GM19239 (cell line): ENCODE measurements around the gene TMED8.
"Not testable (repeated sequence)": the region's sequence is repeated elsewhere in the genome, so short reads cannot be mapped to it uniquely, and the experiment has no call there.

Experiments
- DNase-seq: peaks from one replicate; pipeline ENCODE4 v3.0.0; 2011; ENCODE audit warnings: low spot score; ENCODE audit not compliant: insufficient read length
- FAIRE-seq: peaks from 2 replicates; lab custom pipeline; 2011; peaks lifted over from hg19 to GRCh38; lab: Jason Lieb, UNC

TMED8 gene

GRCh38 chr14:77324289-77324688 lies 52.6 kb downstream of the TMED8 start:
- no peak for FAIRE-seq
- DNase-seq: no peak

DNA sequence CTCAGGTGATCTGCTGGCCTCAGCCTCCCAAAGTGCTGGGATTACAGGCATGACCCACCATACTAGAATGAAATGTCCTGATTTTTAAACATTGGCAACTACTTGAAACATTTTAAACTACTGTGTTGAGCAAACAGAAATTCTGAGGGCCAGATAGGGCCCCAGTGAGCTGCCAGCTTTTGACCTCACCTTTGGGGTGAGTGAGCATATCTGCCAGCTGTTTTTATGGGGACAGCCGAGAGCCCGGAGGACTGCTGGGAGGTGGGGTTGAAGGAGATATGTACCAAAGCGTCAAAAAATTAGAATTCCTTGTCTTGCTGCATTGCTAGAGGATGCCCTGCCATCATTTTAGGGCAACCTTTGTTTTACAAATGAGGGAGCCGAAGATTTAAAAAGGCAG lies 53.3 kb downstream of the TMED8 start:
- FAIRE-seq (no peak), DNase-seq (no peak)

- FAIRE-seq: no peak
- DNase-seq: no peak
Measured at GRCh38 chr14:77322951-77323350, 53.9 kb downstream of the TMED8 start.

DNA sequence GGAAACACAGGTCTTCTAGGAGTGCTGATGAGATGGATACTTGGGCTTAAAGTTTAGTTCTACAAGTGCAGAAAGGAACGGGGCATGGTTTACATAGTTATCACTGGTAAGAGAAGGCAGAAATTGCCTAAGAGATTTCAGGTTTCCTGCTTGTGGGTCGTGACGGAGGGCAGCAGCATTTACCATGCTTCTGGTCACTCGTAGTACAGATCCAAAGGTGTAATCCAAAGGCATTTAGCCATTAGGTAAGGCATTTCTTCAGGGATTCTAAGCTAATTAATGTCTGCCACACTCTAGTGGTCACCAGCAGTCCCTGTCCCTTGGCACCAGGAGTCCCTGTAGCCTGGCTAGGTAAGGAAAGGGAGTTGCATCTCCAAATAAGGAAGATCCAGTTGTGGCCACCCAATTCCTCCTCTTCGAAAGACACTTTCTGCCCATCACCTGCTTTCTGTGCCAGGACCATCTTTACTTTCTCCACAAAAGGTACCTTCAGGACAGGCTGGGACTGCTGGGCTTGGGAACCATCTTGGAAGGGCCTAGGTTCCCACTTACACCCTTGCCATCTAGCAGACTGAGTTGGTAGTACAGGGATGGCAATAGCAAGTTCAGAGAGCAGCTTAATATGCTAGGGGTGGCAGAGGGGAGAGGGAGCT lies 54.5 kb downstream of the TMED8 start:
- DNase-seq (no peak), FAIRE-seq (peak; percentile 37)

DNA sequence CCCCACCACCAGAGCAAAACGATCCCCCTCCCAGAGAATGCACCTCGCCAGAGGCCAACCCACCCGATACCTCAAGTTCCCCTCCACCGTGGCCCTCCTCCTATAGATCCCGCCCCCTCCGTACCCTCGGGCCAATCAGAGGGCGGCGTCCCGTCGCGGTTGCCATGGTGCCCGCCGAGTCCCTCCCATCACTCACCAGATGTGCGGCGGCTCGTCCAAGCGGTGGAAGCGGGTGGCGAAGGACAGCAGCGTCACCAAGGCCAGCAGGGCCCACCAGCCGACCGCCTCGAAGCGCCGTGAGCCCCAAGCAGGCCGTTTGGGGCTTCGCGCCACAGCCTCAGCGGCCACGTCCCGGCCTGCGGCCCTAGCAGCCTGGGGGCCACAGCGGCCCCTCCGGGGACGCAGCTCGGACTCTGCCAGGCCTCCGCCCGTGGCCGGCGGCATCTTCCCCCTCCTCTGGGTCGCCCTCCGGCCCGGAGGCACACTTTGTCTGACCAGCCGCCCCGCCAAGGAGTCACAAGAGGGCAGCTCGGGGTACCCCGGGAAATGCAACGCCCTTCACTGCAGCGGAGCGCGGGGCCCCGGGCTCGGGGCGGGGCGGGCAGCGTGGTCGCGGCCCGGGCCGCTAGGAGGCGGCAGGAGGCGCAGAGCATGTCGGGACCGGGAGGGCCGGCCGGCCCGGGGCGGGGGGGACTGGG lies 56.5 kb downstream of the TMED8 start, which contains the start of gene POMT2:
Gene POMT2, minus strand, starts transcription at position 646 of the 698 bp plus-strand sequence. Its CDS starts 202 bp downstream, at position 444.
- DNase-seq (peak; percentile 71), FAIRE-seq (peak; percentile 98)

DNA sequence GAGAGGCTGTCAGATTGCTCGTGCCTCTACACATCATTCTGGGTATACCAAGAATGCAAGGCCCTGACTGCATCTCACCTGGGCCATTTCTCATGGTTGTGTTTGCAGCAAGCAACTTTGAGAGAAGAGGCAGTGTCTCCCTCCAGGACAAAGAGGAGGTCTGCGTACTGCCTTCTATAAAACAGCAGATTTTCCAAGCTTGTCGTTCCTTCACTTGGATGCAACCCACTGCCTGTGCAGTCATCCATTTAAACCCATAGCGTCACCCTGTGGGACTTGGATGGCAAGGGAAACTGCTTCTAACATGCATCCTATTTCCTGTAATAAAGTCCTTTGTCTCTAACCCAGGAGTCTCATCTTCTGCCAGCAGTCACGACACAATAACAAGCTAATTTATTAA lies 57.5 kb downstream of the TMED8 start:
- FAIRE-seq (no peak), DNase-seq (no peak)

DNA sequence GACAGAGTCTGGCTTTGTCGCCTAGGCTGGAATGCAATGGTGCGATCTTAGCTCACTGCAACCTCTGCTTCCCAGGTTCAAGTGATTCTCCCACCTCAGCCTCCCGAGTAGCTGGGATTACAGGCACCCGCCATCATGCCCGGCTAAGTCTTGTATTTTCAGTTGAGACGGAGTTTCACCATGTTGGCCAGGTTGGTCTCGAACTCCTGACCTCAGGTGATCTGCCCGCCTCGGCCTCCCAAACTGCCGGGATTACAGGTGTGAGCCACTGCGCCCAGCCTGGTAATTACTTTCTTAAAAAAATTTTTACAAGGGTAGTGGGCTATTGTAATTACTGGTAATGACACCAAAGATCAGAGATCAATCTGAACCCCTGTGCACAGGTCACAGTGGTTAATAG lies 58.1 kb downstream of the TMED8 start:
- FAIRE-seq, DNase-seq: not testable (repeated sequence)

DNA sequence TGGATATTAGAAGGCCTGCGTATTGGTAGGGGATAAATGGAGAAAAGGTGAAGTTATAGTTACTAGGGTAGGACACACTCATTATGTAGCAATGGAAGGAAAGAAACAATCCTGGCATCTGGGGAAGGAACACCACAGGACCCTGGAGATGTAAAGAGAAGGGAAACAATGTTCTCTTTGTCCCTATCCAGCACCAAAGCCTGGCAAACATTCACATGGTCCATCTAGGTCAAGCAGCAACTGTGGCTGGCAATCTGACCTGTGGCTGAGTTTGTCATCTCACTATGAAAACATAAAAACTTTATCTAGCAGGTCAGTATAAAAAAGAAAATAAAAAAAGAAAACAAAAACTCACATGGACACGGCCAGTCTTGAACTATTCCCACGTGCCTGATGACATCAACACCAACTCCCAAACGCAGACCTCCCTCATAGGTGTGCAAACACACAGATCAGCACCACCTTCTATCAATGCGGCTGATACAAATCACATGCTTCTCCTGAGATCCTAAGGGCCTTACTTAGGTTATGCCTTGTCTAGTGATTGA lies 58.8 kb downstream of the TMED8 start:
- DNase-seq (no peak), FAIRE-seq (no peak)

GRCh38 chr14:77316872-77317301 lies 60.0 kb downstream of the TMED8 start:
- no peak for FAIRE-seq
- DNase-seq: no peak

GRCh38 chr14:77316195-77316505 lies 60.7 kb downstream of the TMED8 start:
- DNase-seq (no peak), FAIRE-seq (no peak)

GRCh38 chr14:77314539-77315457 lies 62.1 kb downstream of the TMED8 start:
- DNase-seq (no peak), FAIRE-seq (no peak)

DNA sequence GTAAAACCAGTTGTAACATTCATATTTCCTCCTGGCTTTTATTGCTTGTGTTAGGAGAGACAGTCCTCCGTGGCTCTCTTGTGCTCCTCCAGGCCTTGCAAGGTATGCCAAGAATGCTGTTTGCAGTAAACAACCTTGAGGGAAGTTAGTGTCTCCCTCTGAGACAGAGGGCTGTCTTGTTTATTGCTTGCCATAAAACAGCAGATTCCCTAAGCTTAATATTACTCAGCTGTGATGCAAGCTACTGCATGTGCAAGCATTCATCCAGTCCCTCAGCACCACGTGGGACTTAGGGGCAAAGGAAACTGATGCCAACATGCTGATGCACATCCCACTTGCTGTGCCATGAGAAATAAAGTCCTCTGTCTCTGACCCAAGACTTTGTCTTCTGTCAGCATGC lies 62.9 kb downstream of the TMED8 start:
- no peak for FAIRE-seq

GRCh38 chr14:77313371-77313770 lies 63.5 kb downstream of the TMED8 start:
- DNase-seq (no peak), FAIRE-seq (no peak)

More for the DNA sequence above, 62.9 kb downstream of the TMED8 start:
- DNase-seq: no peak

DNA sequence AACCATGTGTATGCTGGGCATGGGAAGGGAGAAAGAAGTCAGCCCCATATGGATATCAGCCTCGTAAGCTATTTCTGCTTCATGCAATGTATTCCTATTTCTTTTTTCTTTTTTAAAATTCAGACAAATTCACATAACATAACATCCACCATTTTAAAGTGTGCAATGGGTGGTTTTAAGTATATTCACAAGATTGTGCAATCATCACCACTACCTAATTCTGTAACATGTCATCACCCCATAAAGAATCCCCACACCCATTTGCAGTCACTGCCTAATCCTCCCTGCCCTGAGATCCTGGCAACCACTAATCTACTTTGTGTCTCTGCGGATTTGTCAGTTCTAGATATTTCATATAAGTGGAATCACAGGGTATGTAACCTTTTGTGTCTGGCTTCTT lies 65.7 kb downstream of the TMED8 start:
- FAIRE-seq: no peak
- no peak for DNase-seq

GRCh38 chr14:77310026-77310425 lies 66.9 kb downstream of the TMED8 start:
- DNase-seq: no peak
- no peak for FAIRE-seq

GRCh38 chr14:77309131-77309530 lies 67.8 kb downstream of the TMED8 start:
- no peak for FAIRE-seq

GRCh38 chr14:77306851-77307496 lies 69.9 kb downstream of the TMED8 start:
- no peak for FAIRE-seq
- DNase-seq: no peak

More at GRCh38 chr14:77309131-77309530, 67.8 kb downstream of the TMED8 start:
- DNase-seq: no peak

GRCh38 chr14:77306416-77306815 lies 70.5 kb downstream of the TMED8 start:
- no peak for DNase-seq
- FAIRE-seq: no peak

DNA sequence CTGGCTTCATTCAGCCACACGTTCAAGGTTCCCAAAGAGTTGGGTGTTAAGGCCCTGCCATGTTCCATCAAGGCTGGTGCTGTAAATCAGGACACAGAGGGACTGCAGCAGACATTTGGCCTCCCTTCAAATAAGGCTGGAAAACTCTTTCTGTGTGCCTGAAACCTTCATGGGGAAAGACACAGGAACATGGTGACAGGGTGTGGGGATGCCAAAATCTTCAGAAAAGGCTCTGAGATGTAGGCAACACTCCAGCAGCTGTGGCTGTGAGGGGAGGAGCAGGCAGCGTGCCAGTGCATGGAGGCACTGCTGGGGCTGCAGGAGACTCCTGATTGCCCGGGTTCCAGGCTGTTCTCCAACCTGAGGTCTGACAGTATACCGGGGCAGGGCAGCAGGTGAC lies 71.2 kb downstream of the TMED8 start:
- DNase-seq: no peak
- no peak for FAIRE-seq
